HepG2 (cell line): ENCODE data around the gene ACACB. TPM values are rescaled to one million over a fixed set of nuclear protein-coding genes. Genes with fewer than 3 reads are reported as not detected.

Source experiments
- ATF5 ChIP-seq: sonication (generic); formaldehyde crosslinking; IDR thresholded peaks from 2 replicates; pipeline ENCODE4 v1.4.0; 2020; ENCODE audit warnings: mild to moderate bottlenecking, low read depth, missing genetic modification reagents
- BATF2 ChIP-seq: sonication (generic); formaldehyde crosslinking; IDR thresholded peaks from 2 replicates; pipeline ENCODE4 v1.8.0; 2022; ENCODE audit warnings: mild to moderate bottlenecking, missing genetic modification reagents, moderate library complexity
- BHLHE40 ChIP-seq: IDR thresholded peaks from 2 replicates; pipeline ENCODE4 v1.6.1; 2011; ENCODE audit warnings: low read length, improper control_type of control experiment
- CENPX ChIP-seq: sonication (generic); formaldehyde crosslinking; IDR thresholded peaks from 2 replicates; pipeline ENCODE4 v1.9.0; 2021; ENCODE audit warnings: mild to moderate bottlenecking, missing genetic modification reagents, moderate library complexity
- DDIT3 ChIP-seq: sonication (generic); formaldehyde crosslinking; IDR thresholded peaks from 2 replicates; pipeline ENCODE4 v1.4.0; 2020; ENCODE audit warnings: mild to moderate bottlenecking, missing genetic modification reagents
- HIVEP1 ChIP-seq: sonication (generic); formaldehyde crosslinking; IDR thresholded peaks from 2 replicates; pipeline ENCODE4 v1.4.0; 2020; ENCODE audit warnings: mild to moderate bottlenecking, missing genetic modification reagents
- IRF1 ChIP-seq: sonication (generic); formaldehyde crosslinking; IDR thresholded peaks from 2 replicates; pipeline ENCODE4 v1.4.0; 2020; ENCODE audit warnings: low read depth, mild to moderate bottlenecking, missing genetic modification reagents
- KLF12 ChIP-seq: sonication (generic); formaldehyde crosslinking; IDR thresholded peaks from 2 replicates; pipeline ENCODE4 v1.4.0; 2020; ENCODE audit warnings: missing genetic modification reagents, borderline replicate concordance
- LCORL ChIP-seq, 2 experiments: fragments of 450-650 bp in 1 of 2; sonication (generic) in 1 of 2; formaldehyde crosslinking in 1 of 2; IDR thresholded peaks; 2 replicates each; pipeline versions ENCODE4 v1.5.0 to v1.6.1; 2017 to 2020; ENCODE audit warnings: antibody characterized with exemption in 1 of 2, missing genetic modification reagents in 1 of 2
- MXD1 ChIP-seq: sonication (generic); formaldehyde crosslinking; IDR thresholded peaks from 2 replicates; pipeline ENCODE4 v1.4.0; 2020; ENCODE audit warnings: mild to moderate bottlenecking, missing genetic modification reagents
- PBX2 ChIP-seq: IDR thresholded peaks from 2 replicates; pipeline ENCODE4 v1.6.1; 2016; ENCODE audit warnings: control low read depth
- POLR2AphosphoS5 ChIP-seq: IDR thresholded peaks from 2 replicates; pipeline ENCODE4 v1.6.1; 2012; ENCODE audit warnings: low read depth, low read length
- PRDM15 ChIP-seq: sonication (generic); formaldehyde crosslinking; IDR thresholded peaks from 2 replicates; pipeline ENCODE4 v1.4.0; 2020; ENCODE audit warnings: missing genetic modification reagents
- ZNF17 ChIP-seq: sonication (generic); formaldehyde crosslinking; IDR thresholded peaks from 2 replicates; pipeline ENCODE4 v1.5.0; 2020; ENCODE audit warnings: mild to moderate bottlenecking, missing genetic modification reagents
- ZNF280B ChIP-seq: sonication (generic); formaldehyde crosslinking; IDR thresholded peaks from 2 replicates; pipeline ENCODE4 v1.5.0; 2020; ENCODE audit warnings: missing genetic modification reagents, mild to moderate bottlenecking, borderline replicate concordance
- ZNF335 ChIP-seq: sonication (generic); formaldehyde crosslinking; IDR thresholded peaks from 2 replicates; pipeline ENCODE4 v1.4.0; 2020; ENCODE audit warnings: missing genetic modification reagents
- ZNF577 ChIP-seq: sonication (generic); formaldehyde crosslinking; IDR thresholded peaks from 2 replicates; pipeline ENCODE4 v1.4.0; 2020; ENCODE audit warnings: mild to moderate bottlenecking, low read depth, missing genetic modification reagents, borderline replicate concordance
- ZNF891 ChIP-seq: sonication (generic); formaldehyde crosslinking; IDR thresholded peaks from 2 replicates; pipeline ENCODE4 v1.5.0; 2020; ENCODE audit warnings: mild to moderate bottlenecking, missing genetic modification reagents
- polyA plus RNA-seq, 8 experiments: library from polyadenylated mRNA; depleted of rRNA in 3 of 8; stranded (reverse) in 7 of 8; unstranded in 1 of 8; fragments of >200 nt; fragmentation: Illumina TruSeq in 4 of 8; extraction: Trizol in 4 of 8; gene quantifications; 2 replicates each; pipeline versions ENCODE4 v1.2.1 to v1.2.3, GENCODE V29; 2011 to 2016; ENCODE audit warnings: low read depth in 4 of 8, missing spikeins in 1 of 8, mixed read lengths in 1 of 8; ENCODE audit not compliant: insufficient read depth in 1 of 8
- total RNA-seq, 5 experiments: library from RNA; depleted of rRNA; stranded (reverse); fragments of >200 nt; fragmentation: Illumina TruSeq; extraction: Trizol; gene quantifications; 2 replicates each; pipeline ENCODE4 v1.2.3, GENCODE V29; 2016; ENCODE audit warnings: low read depth in 1 of 5

ACACB gene
- total and polyA plus RNA-seq, 2 of the 13 experiments (the other 11 are each of a cell fraction or from before 2014, with no cell fraction given), result 6.2 to 8.6 TPM

- TF ChIP-seq ZNF577 (peak; percentile 86; the same call in 1 of the 2 replicates), ATF5 (CRISPR knock-in tag) (no peak), CENPX (CRISPR knock-in tag) (no peak), IRF1 (CRISPR knock-in tag) (0 out of 2 replicates have a peak, but pooled peaks have one; percentile 74), ZNF891 (peak; percentile 75), BATF2 (CRISPR knock-in tag) (peak; percentile 94), ZNF335 (CRISPR knock-in tag) (peak; percentile 90), ZNF280B (peak; percentile 94), LCORL (IDR thresholded peaks at IDR 0.05) (no peak), LCORL (CRISPR knock-in tag; IDR thresholded peaks at IDR 0.05) (peak; percentile 81), POLR2AphosphoS5 (peak; percentile 79), PBX2 (CRISPR knock-in tag) (no peak), MXD1 (peak; percentile 96), HIVEP1 (peak; percentile 98), DDIT3 (CRISPR knock-in tag) (no peak), BHLHE40 (0 out of 2 replicates have a peak, but pooled peaks have one; percentile 10), PRDM15 (CRISPR knock-in tag) (peak; percentile 27; the same call in 1 of the 2 replicates), ZNF17 (no peak), KLF12 (no peak)
These were observed 23.1 kb upstream of the ACACB start, which contains the start of gene ALKBH2 (continued) for GRCh38 chr12:109093022-109093918.
